Lower leg skin (tissue), 3 donors: ENCODE data around the gene MAT2B.

Source experiments
- POLR2A ChIP-seq, 2 donors: fragments of 450-650 bp; IDR thresholded peaks; one replicate each; pipeline ENCODE4 v1.6.1; 2016 to 2017; ENCODE audit warnings: antibody characterized with exemption in 2 of 2, mild to moderate bottlenecking in 1 of 2, moderate library complexity in 1 of 2
- TF ChIP-seq, protein P1 (sequence below), 3 donors: fragments of 450-650 bp; IDR thresholded peaks; one replicate each; pipeline ENCODE4 v1.5.1; 2016; ENCODE audit warnings: antibody characterized with exemption in 3 of 3, mild to moderate bottlenecking in 3 of 3, moderate library complexity in 2 of 3

DNA sequence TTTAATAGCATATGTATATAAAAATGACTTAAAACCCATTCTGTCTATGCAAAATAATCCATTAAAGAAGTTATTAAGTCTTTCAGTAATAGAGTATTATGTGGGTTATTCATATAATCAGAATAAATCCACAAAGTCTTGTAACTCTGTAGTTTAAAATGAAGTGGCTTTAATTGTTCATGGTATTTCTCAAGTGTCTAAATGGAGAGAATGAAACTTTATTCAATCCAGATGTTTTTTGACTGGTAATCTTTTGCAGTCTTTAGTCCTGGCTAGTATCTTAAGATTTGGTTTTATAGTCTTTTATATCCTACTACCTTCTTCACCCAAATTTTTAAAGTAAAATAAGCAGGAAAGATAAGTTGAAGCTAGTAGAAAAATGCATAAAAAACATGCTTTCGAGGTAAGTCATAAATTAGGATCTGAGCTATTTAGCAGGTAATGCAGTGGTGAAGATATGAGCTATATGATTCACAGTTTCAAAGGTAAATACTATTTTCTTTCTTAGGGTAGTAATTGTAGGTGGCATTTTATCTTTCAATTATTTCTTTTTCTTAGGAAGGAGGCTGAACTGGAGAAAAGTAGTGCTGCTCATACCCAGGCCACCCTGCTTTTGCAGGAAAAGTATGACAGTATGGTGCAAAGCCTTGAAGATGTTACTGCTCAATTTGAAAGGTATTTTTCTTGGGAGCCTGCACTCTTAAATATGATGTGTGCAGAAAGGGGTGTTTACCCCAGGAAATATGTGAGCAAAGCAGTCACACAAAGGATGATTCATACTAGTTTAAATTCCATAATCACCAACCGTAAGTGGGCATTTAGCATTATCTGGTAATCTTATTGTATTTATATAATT, 27.1 kb upstream of the MAT2B start:
- TF ChIP-seq, protein P1, sequence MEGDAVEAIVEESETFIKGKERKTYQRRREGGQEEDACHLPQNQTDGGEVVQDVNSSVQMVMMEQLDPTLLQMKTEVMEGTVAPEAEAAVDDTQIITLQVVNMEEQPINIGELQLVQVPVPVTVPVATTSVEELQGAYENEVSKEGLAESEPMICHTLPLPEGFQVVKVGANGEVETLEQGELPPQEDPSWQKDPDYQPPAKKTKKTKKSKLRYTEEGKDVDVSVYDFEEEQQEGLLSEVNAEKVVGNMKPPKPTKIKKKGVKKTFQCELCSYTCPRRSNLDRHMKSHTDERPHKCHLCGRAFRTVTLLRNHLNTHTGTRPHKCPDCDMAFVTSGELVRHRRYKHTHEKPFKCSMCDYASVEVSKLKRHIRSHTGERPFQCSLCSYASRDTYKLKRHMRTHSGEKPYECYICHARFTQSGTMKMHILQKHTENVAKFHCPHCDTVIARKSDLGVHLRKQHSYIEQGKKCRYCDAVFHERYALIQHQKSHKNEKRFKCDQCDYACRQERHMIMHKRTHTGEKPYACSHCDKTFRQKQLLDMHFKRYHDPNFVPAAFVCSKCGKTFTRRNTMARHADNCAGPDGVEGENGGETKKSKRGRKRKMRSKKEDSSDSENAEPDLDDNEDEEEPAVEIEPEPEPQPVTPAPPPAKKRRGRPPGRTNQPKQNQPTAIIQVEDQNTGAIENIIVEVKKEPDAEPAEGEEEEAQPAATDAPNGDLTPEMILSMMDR (IDR thresholded peaks at IDR 0.05): no peak
- TF ChIP-seq POLR2A (IDR thresholded peaks at IDR 0.05): no peak
